ENCODE measurements around the gene ABHD15.

ABHD15 gene

GRCh38 chr17:29514792-29515191, 52.0 kb downstream of the ABHD15 start:
- DNase-seq, result no peak

GRCh38 chr17:29510953-29511352, 55.9 kb downstream of the ABHD15 start:
- DNase-seq, result no peak
